Karpas-422 (cell line): ENCODE measurements around the gene TPSD1. TPM values are rescaled to one million over a fixed set of nuclear protein-coding genes. Genes with fewer than 3 reads are reported as not detected.
"Not testable (repeated sequence)": the region's sequence is repeated elsewhere in the genome, so short reads cannot be mapped to it uniquely, and the experiment has no call there.

Experiments used
- DNase-seq: peaks from one replicate; pipeline ENCODE4 v3.0.0-alpha.2; 2015
- H2AFZ ChIP-seq: fragments of 200-600 bp; sonication (generic); 2 replicates; pipeline ENCODE4 v1.6.1; 2014; ENCODE audit warnings: antibody characterized with exemption, low read length, mixed read lengths
- H3K27ac ChIP-seq: fragments of 200-600 bp; sonication (generic); 2 replicates; pipeline ENCODE4 v1.5.1; 2014; ENCODE audit warnings: mild to moderate bottlenecking, low read length, moderate library complexity
- H3K27me3 ChIP-seq: fragments of 200-600 bp; sonication (generic); 2 replicates; pipeline ENCODE4 v1.6.1; 2014; ENCODE audit warnings: low read length, mixed read lengths
- H3K36me3 ChIP-seq: fragments of 200-600 bp; sonication (generic); 2 replicates; pipeline ENCODE4 v1.6.1; 2014; ENCODE audit warnings: low read length, mixed read lengths; ENCODE audit not compliant: insufficient read depth
- H3K4me1 ChIP-seq: fragments of 200-600 bp; sonication (generic); 2 replicates; pipeline ENCODE4 v1.6.1; 2014; ENCODE audit warnings: mild to moderate bottlenecking, low read length, mixed read lengths
- H3K4me2 ChIP-seq: fragments of 200-600 bp; sonication (generic); 2 replicates; pipeline ENCODE4 v1.6.1; 2014; ENCODE audit warnings: low read length, low read depth, mild to moderate bottlenecking; ENCODE audit not compliant: poor library complexity, severe bottlenecking
- H3K4me3 ChIP-seq: fragments of 200-600 bp; sonication (generic); 2 replicates; pipeline ENCODE4 v1.5.1; 2014; ENCODE audit warnings: mild to moderate bottlenecking, antibody characterized with exemption, low read length, mixed read lengths
- H3K79me2 ChIP-seq: fragments of 200-600 bp; sonication (generic); 2 replicates; pipeline ENCODE4 v1.6.1; 2014; ENCODE audit warnings: mild to moderate bottlenecking, low read length, mixed read lengths
- H3K9ac ChIP-seq: fragments of 200-600 bp; sonication (generic); 2 replicates; pipeline ENCODE4 v1.6.0; 2014; ENCODE audit warnings: low read length
- H3K9me2 ChIP-seq: fragments of 200-600 bp; sonication (generic), shearing (Covaris generic); replicated peaks from 2 replicates; pipeline ENCODE4 v1.6.0; 2014; ENCODE audit warnings: mild to moderate bottlenecking, low read length, moderate library complexity; ENCODE audit not compliant: insufficient read depth
- H3K9me3 ChIP-seq: fragments of 300-700, 200-600 bp; sonication (generic); 2 replicates; pipeline ENCODE4 v1.6.1; 2014; ENCODE audit warnings: low read length, mixed read lengths
- H4K20me1 ChIP-seq: fragments of 200-600 bp; sonication (generic); 2 replicates; pipeline ENCODE4 v1.6.1; 2014; ENCODE audit warnings: mild to moderate bottlenecking, antibody characterized with exemption, low read length, low read depth; ENCODE audit not compliant: insufficient read depth
- total RNA-seq: library from RNA; depleted of rRNA; stranded (reverse); fragments of >200 nt; shearing (Covaris generic); gene quantifications from 2 replicates; pipeline ENCODE4 v1.2.3, GENCODE V29; 2014; ENCODE audit warnings: low replicate concordance

Gene TPSD1
- total RNA-seq, 1 experiment from 2014 or later, result not detected

DNA sequence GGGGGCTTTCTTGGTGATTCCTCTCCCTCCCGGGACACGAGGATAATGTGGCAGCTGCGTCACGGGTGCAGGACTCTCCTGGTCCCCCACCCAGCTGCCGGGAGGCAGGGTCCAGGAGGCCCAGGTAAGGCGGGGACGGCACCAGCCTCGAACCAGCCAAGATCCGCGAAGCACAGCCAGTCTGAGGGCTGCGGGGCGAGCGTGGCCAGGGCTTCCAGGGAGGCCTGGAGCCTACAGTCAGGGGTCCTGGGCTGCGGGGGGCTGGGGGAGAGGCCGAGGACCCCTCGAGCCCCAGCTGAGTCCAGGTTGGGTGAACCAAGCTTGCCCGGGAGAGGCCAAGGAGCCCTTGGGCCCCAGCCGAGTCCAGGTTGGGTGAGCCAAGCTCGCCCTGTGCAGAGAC is 10.0 kb downstream of the TPSD1 start:
- H3K9ac ChIP-seq, result no peak overlapping the region
- H3K27me3 ChIP-seq, result no peaks in the 10 kb centered on the region
- no peak overlapping the region for H3K4me2 ChIP-seq
- H2AFZ ChIP-seq, result no peak overlapping the region
- peaks cover 10% of the 10 kb centered on the region for H3K4me1 ChIP-seq
- DNase-seq, result no peak
- H3K27ac ChIP-seq, result no peak overlapping the region
- no peaks in the 10 kb centered on the region for H3K9me2 ChIP-seq
- H3K4me3 ChIP-seq, result no peak overlapping the region
- peaks cover 2% of the 10 kb centered on the region; the same call in 1 of the 2 replicates for H4K20me1 ChIP-seq
- H3K9me3 ChIP-seq, result no peaks in the 10 kb centered on the region
- H3K79me2 ChIP-seq, result no peaks in the 10 kb centered on the region
- H3K36me3 ChIP-seq, result no peaks in the 10 kb centered on the region

- H3K27me3 ChIP-seq, H3K9me3 ChIP-seq: not testable (repeated sequence)
Observed at GRCh38 chr16:1269418-1269817, 13.5 kb downstream of the TPSD1 start.

GRCh38 chr16:1271380-1271723 is 15.5 kb downstream of the TPSD1 start:
- Histone ChIP-seq H3K79me2 (no peaks in the 10 kb centered on the region), H3K27me3 (no peaks in the 10 kb centered on the region), H3K4me1 (peaks cover 13% of the 10 kb centered on the region), H3K36me3 (no peaks in the 10 kb centered on the region), H3K9me3 (no peaks in the 10 kb centered on the region), H3K4me2 (no peak overlapping the region), H2AFZ (no peak overlapping the region), H4K20me1 (peaks cover 4% of the 10 kb centered on the region; the same call in 1 of the 2 replicates), H3K27ac (no peak overlapping the region), H3K4me3 (no peak overlapping the region), H3K9me2 (no peaks in the 10 kb centered on the region), H3K9ac (no peak overlapping the region)
- DNase-seq, result no peak

More at GRCh38 chr16:1269418-1269817, 13.5 kb downstream of the TPSD1 start:
- H3K27ac ChIP-seq, DNase-seq, H3K79me2 ChIP-seq, H3K4me2 ChIP-seq, H3K36me3 ChIP-seq, H3K9me2 ChIP-seq, H4K20me1 ChIP-seq, H3K4me3 ChIP-seq, H3K9ac ChIP-seq, H2AFZ ChIP-seq: not testable (repeated sequence)
- H3K4me1 ChIP-seq, result peaks cover 13% of the 10 kb centered on the region

- H3K4me1 ChIP-seq, result peaks cover 13% of the 10 kb centered on the region
- not testable (repeated sequence) for H4K20me1 ChIP-seq, H3K4me2 ChIP-seq, H3K79me2 ChIP-seq, H3K9ac ChIP-seq, H3K27me3 ChIP-seq, H2AFZ ChIP-seq, H3K4me3 ChIP-seq, H3K9me3 ChIP-seq, H3K9me2 ChIP-seq, H3K36me3 ChIP-seq, H3K27ac ChIP-seq
- peak; percentile 65 for DNase-seq
Observed at GRCh38 chr16:1271724-1272413, 16.0 kb downstream of the TPSD1 start.

DNA sequence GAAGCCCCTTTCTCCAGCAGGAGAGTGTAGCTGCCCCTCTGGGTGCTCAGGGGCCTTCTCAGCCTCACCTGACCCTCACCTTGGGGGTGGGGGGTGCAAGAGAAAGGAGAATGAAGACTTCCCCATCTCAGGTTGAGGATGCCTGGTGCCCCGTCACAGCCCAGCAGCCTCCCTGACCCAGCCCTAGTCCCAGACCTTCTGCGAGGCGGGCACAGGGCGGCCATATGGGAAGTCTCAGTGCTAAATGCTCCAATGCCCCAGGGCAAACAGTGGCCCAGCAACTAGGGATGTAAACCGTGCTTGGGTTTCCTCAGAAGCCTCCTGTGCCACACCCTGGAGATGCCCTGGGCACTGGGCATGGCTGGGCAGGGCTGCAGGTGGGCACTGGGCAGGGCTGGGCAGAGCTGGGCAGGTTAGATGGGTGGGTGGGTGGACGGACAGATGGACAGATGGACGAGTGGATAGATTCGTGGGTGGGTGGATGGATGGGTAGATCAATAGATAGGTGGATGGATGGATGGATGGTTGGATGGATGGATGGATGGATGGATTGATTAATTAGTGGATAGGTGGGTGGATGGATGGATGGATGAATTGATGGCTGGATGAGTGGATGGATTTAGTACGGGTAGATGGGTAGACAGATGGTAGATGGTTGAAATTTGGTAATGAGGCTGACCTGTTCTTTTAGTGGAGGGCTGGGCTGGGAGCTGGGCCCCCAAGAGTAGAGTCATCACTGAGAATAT is 16.8 kb downstream of the TPSD1 start:
- Histone ChIP-seq H2AFZ (no peak overlapping the region), H3K4me3 (no peak overlapping the region), H4K20me1 (peaks cover 4% of the 10 kb centered on the region; the same call in 1 of the 2 replicates), H3K36me3 (no peaks in the 10 kb centered on the region), H3K4me1 (peaks cover 13% of the 10 kb centered on the region), H3K9me3 (no peaks in the 10 kb centered on the region), H3K27me3 (no peaks in the 10 kb centered on the region), H3K27ac (no peak overlapping the region), H3K4me2 (no peak overlapping the region), H3K9ac (no peak overlapping the region), H3K79me2 (no peaks in the 10 kb centered on the region), H3K9me2 (no peaks in the 10 kb centered on the region)
- no peak for DNase-seq

DNA sequence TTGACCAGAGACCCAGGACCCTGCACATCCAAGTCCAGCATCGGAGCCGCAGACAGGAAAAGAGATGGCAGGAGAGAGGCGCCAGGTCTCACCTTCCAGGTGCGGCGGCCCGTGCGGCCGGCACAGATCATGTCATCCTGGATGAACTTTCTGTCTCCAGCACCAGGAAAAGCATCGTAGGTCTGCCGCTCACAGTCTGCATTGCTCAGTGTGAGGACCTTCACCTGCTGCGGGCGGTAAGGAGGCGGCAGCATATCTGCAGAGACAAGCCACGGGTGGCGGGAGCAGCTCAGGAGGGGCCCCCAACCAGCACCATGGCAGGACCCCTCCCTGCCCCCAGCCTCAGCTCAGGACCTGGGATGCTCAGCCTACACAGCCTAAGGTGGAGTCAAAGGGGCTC is 17.9 kb downstream of the TPSD1 start:
- Histone ChIP-seq H3K27me3 (no peaks in the 10 kb centered on the region), H2AFZ (no peak overlapping the region), H3K27ac (no peak overlapping the region), H3K79me2 (no peaks in the 10 kb centered on the region), H3K9me2 (no peaks in the 10 kb centered on the region), H4K20me1 (peaks cover 4% of the 10 kb centered on the region; the same call in 1 of the 2 replicates), H3K9ac (no peak overlapping the region), H3K4me1 (peaks cover 13% of the 10 kb centered on the region), H3K9me3 (no peaks in the 10 kb centered on the region), H3K4me3 (no peak overlapping the region), H3K4me2 (no peak overlapping the region), H3K36me3 (no peaks in the 10 kb centered on the region)
- DNase-seq, result no peak

- Histone ChIP-seq H3K36me3 (no peaks in the 10 kb centered on the region), H3K4me2 (no peak overlapping the region), H3K27me3 (no peaks in the 10 kb centered on the region), H3K9me3 (no peaks in the 10 kb centered on the region), H3K79me2 (no peaks in the 10 kb centered on the region), H2AFZ (no peak overlapping the region), H3K9ac (no peak overlapping the region), H3K4me3 (no peak overlapping the region), H3K4me1 (peaks cover 13% of the 10 kb centered on the region), H3K9me2 (no peaks in the 10 kb centered on the region), H3K27ac (no peak overlapping the region), H4K20me1 (peaks cover 4% of the 10 kb centered on the region; the same call in 1 of the 2 replicates)
- DNase-seq, result no peak
Observed at GRCh38 chr16:1274767-1275166, 18.9 kb downstream of the TPSD1 start.

GRCh38 chr16:1275791-1276579 is 20.1 kb downstream of the TPSD1 start:
- Histone ChIP-seq H3K4me1 (peaks cover 13% of the 10 kb centered on the region), H2AFZ (no peak overlapping the region), H3K27me3 (no peaks in the 10 kb centered on the region)

More at GRCh38 chr16:1275791-1276579, 20.1 kb downstream of the TPSD1 start:
- no peaks in the 10 kb centered on the region for H3K9me3 ChIP-seq
- H3K36me3 ChIP-seq, result no peaks in the 10 kb centered on the region
- DNase-seq, result no peak
- H3K4me3 ChIP-seq, result no peak overlapping the region
- peaks cover 9% of the 10 kb centered on the region; the same call in 1 of the 2 replicates for H4K20me1 ChIP-seq
- H3K9me2 ChIP-seq, result no peaks in the 10 kb centered on the region
- no peak overlapping the region for H3K27ac ChIP-seq
- no peak overlapping the region for H3K4me2 ChIP-seq
- no peaks in the 10 kb centered on the region for H3K79me2 ChIP-seq
- H3K9ac ChIP-seq, result no peak overlapping the region
